Stimulated activated CD4-positive, alpha-beta T cell treated with anti-CD3 and anti-CD28 coated beads, Interleukin-2, amount 100 ng/mL, for 48 hours (primary cell): ENCODE results near the gene FAM229A.
"Not testable (repeated sequence)": the region's sequence is repeated elsewhere in the genome, so short reads cannot be mapped to it uniquely, and the experiment has no call there.

ENCODE experiments used
- DNase-seq, 2 donors: peaks; one replicate each; pipeline ENCODE4 v3.0.0-alpha.2; 2020

The FAM229A gene

GRCh38 chr1:32376199-32376598 lies 13.9 kb upstream of the FAM229A start:
- DNase-seq: no peak

- no peak for DNase-seq
Observed at GRCh38 chr1:32373996-32374592, 11.8 kb upstream of the FAM229A start.

DNA sequence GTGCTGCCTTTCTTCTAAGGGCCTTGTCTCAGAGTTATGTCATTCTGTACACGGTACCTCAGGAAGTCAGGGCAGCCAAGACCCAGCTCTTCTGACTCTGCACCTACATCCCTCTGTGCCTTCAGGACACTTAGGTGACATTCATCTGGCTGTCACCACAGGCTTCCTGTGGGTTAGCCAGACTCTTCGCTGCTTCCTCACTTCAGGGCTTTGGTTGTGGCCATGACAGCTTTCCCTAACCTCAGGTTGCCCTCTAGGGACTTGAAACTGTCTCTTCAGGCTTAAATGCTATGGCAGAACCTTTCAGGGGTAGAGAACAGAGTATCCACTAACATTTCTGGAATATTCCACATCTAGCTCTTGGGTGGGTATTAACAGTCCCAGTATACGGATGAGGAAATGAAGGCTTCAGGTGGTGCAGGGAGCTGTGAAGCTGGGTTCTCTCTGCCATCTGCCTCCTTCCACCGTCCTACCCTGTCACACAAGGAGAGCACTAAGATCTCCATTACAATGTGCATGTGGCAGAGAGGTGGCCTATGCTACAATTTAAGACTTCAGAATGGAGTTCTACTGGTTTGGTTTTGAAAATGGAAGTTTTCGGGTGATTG lies 10.0 kb upstream of the FAM229A start:
- DNase-seq: no peak

- DNase-seq: no peak
Observed at GRCh38 chr1:32367912-32368635, 5.8 kb upstream of the FAM229A start.

DNA sequence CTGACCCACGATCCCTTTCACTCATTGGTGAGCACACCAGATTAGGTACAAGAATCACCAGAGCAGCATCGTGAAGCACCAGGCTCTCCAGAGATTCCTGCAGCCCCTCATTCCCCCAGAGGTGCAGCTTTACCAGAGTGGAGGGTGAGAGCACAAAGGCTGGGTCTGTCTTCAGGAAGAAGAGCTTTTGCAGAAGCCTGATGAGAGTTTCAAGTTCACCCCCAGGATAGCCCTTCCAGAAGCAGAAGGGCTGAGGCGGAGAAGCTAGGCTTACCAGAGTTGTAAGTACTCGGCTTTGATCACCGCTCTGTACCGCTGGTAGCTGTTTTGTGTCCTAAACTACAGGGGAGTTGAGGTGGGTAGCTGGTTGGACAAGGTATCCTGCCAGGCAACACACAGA lies 3.2 kb upstream of the FAM229A start:
- DNase-seq: no peak

DNA sequence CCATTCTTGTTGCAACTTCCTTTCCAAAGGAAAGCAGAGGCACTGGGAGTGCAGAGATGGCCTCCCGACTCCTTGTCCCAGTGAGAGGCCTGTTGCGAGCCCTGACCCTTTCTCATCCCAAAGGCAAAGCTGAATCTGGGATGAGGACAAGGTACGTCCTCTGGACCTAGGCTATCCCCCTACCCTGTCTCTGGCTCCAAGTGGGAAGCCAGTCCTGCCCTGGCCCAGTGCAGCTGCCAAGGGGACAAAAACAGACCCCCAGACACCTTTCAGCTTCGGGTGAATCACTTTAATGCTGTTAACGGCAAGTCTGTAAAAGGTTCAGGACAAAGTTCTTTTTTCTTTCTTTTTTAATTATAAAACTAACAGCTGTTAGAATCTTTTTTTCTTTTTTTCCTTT lies 2.6 kb upstream of the FAM229A start:
- DNase-seq: no peak

- DNase-seq: no peak
Observed at GRCh38 chr1:32363713-32364112, 1.4 kb upstream of the FAM229A start.

- no peak for DNase-seq
Observed at GRCh38 chr1:32361674-32362473, 411 bp downstream of the FAM229A start.

- no peak for DNase-seq
Observed at GRCh38 chr1:32361308-32361673, 994 bp downstream of the FAM229A start.

GRCh38 chr1:32358435-32358834 lies 3.9 kb downstream of the FAM229A start:
- DNase-seq: no peak

DNA sequence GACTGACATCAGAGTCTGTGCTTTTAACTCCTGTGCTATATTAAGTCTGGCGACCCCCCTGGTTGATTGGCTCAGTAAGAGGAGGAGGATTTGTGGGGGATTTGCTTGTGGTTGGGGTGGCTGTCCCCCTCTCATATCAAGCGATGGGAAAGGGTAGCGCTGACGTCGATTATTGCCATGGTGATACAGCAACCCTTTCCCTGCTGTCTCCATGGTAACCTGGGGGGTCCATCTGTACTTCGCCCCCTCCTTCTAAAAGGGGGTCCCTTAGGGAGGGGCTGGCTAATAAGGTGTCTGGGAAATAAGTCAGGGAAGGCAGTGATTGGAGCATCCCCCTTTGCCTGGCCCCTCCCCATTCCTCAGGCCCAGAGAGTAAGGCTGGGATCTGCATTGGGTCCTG lies 4.7 kb downstream of the FAM229A start:
- DNase-seq: no peak

- no peak for DNase-seq
Observed at GRCh38 chr1:32356478-32356877, 5.8 kb downstream of the FAM229A start.

GRCh38 chr1:32355778-32356177 lies 6.5 kb downstream of the FAM229A start:
- not testable (repeated sequence) for DNase-seq

DNA sequence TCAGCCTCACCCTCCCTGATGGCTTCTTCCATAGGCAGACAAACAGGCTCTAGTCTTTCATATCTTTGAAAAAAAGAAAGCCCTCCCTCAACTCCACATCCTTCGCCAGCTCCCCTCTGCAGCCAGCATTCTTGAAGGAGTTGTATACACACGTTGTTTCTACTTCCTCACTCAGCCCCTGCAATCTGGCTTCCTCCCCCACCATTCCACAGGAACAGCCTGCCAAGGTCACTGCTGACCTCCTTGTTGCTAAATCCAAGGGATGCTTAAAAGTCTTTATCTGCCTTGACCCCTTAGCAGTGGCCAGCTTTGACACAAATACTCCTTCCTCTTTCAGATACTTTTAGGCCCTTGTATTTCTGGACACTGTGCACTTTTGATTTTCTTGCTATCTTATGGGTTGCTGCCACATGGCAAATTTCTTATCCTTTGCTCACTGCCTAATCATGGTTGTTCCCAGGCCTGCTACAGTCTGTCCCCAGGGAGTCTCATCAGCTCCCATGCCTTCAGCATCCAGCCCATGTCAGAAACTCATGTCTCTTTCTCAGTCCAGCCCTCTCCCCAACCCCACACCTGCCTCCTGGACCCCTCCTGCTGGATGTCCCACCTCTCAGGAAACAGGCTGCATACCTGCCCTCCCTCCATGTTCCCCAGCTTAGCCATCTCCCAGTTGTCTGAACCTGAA lies 8.3 kb downstream of the FAM229A start:
- DNase-seq: no peak

- no peak for DNase-seq
Observed at GRCh38 chr1:32353431-32353830, 8.9 kb downstream of the FAM229A start.

DNA sequence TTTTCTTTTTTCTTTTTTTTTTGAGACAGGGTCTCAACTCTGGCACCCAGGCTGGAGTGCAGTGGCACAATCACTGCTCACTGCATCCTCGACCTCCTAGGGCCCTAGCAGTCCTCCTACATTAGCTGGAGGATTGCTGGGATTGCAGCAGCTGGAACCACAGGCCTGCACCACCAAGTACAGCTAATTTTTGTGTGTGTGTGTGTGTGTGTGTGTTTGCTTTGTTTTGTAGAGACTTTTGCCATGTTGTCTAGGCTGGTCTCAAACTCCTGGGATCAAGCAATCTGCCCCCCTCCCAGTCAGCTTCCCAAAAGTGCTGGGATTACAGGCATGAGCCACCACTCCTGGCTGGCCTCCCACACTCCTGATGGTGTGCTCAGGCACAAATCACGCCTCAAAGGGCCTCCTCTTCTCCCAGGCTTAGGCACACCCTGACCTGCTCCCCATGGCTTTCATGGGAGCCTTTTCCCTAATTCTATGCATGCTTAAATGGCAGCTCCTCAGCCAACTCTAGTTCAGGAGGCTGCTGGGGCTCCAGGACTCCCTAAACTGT lies 9.4 kb downstream of the FAM229A start:
- DNase-seq: no peak

GRCh38 chr1:32352239-32352745 lies 10.0 kb downstream of the FAM229A start:
- no peak for DNase-seq

- DNase-seq: peak; percentile 83 to 84
Observed at GRCh38 chr1:32351399-32352238, 10.7 kb downstream of the FAM229A start.

- peak; percentile 77 to 86 for DNase-seq
Observed at GRCh38 chr1:32350785-32351398, 11.4 kb downstream of the FAM229A start.

GRCh38 chr1:32349211-32349708 lies 13.0 kb downstream of the FAM229A start:
- DNase-seq: no peak
